Measurements from ENCODE around the gene ASAP2. TPM values are rescaled to one million over a fixed set of nuclear protein-coding genes. Genes with fewer than 3 reads are reported as not detected.

ASAP2 gene
- polyA plus RNA-seq, 1 donor from 2014 or later, result 41.0 TPM

DNA sequence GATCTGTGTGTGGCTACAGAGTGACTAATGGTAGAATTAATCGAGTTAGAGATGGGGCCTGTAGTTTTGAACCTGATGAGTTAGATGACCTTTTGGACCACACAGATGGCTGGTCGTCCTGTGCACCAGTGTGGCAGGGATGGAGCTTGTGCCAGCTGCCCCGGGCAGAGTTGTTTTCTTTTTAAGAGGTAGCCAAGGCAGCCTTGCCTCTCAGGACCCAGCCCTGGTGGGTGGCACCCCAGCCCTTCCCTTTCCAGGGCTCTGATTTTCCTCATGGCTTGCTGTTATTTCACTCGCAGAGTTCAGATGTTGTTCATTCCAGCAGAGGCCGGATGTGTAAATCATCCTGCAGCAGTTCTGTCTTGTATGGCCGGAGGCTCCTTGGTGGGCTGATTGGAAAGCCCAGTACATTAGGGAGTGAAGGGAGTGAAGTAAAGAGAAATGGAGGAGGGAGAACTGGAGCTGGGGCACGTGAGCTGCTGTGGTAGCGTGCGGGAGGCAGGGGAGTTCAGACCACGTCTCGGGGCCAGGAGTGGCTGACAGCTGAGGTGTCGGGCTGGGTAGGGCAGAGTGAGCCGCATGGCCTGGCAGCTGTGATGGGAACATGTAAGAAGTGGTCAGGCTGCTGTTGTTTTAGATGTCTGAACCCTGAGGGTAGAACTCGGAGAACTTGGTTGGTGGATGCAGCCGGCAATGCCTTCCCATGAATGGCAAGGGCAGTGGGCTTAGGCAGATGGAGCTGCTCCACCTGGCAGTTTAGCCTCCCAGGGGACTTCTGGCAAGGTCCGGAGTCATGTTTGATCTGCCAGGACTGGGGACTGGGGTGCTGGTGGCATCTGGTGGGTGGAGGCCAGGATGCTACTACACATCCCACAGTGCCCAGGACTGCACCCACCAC, 28.8 kb downstream of the ASAP2 start (continued):
- TF ChIP-seq, protein P1, sequence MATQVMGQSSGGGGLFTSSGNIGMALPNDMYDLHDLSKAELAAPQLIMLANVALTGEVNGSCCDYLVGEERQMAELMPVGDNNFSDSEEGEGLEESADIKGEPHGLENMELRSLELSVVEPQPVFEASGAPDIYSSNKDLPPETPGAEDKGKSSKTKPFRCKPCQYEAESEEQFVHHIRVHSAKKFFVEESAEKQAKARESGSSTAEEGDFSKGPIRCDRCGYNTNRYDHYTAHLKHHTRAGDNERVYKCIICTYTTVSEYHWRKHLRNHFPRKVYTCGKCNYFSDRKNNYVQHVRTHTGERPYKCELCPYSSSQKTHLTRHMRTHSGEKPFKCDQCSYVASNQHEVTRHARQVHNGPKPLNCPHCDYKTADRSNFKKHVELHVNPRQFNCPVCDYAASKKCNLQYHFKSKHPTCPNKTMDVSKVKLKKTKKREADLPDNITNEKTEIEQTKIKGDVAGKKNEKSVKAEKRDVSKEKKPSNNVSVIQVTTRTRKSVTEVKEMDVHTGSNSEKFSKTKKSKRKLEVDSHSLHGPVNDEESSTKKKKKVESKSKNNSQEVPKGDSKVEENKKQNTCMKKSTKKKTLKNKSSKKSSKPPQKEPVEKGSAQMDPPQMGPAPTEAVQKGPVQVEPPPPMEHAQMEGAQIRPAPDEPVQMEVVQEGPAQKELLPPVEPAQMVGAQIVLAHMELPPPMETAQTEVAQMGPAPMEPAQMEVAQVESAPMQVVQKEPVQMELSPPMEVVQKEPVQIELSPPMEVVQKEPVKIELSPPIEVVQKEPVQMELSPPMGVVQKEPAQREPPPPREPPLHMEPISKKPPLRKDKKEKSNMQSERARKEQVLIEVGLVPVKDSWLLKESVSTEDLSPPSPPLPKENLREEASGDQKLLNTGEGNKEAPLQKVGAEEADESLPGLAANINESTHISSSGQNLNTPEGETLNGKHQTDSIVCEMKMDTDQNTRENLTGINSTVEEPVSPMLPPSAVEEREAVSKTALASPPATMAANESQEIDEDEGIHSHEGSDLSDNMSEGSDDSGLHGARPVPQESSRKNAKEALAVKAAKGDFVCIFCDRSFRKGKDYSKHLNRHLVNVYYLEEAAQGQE (IDR thresholded peaks at IDR 0.05; ENCODE audit: borderline replicate concordance), result no peak
- no peak for TF ChIP-seq EZH2 (IDR thresholded peaks at IDR 0.05; ENCODE audit: borderline replicate concordance, insufficient read depth, low read length, poor library complexity, severe bottlenecking)

DNA sequence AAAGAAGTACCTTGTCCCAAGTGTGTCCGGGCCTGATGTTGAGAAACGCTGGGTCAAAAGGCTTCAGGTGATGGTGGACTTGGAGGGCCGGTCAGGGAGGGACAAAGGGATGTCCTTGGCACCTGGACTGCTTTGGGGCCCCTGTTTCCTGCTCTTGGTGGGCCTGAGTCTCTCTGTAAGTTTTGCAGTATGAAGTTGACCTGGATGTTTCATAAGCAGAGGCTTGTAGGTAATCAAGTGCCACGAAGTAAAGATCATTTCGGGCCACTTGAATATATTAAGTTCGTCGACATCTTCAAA, 29.4 kb downstream of the ASAP2 start:
- Histone ChIP-seq H3K27me3 (ENCODE audit: insufficient read depth, low read depth, low read length) (no peaks in the 10 kb centered on the region), H3K36me3 (ENCODE audit: insufficient read depth, low read length) (no peaks in the 10 kb centered on the region), H3K9me2 (ENCODE audit: insufficient read depth, low read length) (no peaks in the 10 kb centered on the region), H3K4me3 (ENCODE audit: low read length) (no peak overlapping the region), H3K79me2 (replicated peaks; ENCODE audit: insufficient read depth, low read length) (peaks cover 86% of the 10 kb centered on the region), H3K27ac (ENCODE audit: low read length) (no peak overlapping the region), H3K9me3 (ENCODE audit: low read length) (no peaks in the 10 kb centered on the region), H3K4me2 (ENCODE audit: low read length) (no peak overlapping the region), H3F3A (ENCODE audit: insufficient read depth, low read length, poor library complexity, severe bottlenecking) (no peaks in the 10 kb centered on the region), H3K9ac (ENCODE audit: low read length) (no peak overlapping the region), H4K20me1 (ENCODE audit: insufficient read depth) (no peaks in the 10 kb centered on the region), H2AFZ (ENCODE audit: low read depth, low read length) (no peak overlapping the region)
- TF ChIP-seq POLR2AphosphoS5 (IDR thresholded peaks at IDR 0.05), result no peak
- TF ChIP-seq, protein P1 (IDR thresholded peaks at IDR 0.05; ENCODE audit: borderline replicate concordance), result no peak
- TF ChIP-seq, protein P2, sequence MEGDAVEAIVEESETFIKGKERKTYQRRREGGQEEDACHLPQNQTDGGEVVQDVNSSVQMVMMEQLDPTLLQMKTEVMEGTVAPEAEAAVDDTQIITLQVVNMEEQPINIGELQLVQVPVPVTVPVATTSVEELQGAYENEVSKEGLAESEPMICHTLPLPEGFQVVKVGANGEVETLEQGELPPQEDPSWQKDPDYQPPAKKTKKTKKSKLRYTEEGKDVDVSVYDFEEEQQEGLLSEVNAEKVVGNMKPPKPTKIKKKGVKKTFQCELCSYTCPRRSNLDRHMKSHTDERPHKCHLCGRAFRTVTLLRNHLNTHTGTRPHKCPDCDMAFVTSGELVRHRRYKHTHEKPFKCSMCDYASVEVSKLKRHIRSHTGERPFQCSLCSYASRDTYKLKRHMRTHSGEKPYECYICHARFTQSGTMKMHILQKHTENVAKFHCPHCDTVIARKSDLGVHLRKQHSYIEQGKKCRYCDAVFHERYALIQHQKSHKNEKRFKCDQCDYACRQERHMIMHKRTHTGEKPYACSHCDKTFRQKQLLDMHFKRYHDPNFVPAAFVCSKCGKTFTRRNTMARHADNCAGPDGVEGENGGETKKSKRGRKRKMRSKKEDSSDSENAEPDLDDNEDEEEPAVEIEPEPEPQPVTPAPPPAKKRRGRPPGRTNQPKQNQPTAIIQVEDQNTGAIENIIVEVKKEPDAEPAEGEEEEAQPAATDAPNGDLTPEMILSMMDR (IDR thresholded peaks at IDR 0.05; ENCODE audit: poor library complexity, severe bottlenecking), result no peak

DNA sequence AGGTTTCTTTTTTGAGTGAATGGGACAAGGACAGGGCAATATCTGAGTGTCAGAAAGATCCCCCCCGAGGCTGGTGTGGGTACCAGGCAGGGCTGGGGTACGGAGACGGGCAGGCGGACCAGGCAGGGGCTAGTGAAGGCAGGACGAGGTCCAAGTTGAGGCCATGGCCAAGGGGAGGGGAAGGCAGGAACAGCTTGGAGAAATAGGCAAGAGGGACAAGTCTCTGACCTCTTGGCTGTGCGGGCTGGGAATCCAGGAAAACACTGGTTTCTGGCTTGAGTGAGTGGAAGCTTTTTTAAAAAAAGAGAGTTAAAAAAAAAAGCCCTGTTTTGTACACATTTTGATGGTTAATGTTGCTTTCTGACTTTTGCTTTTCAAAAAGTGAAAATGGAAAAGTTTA, 30.3 kb downstream of the ASAP2 start:
- Histone ChIP-seq H3K9ac (ENCODE audit: low read length) (no peak overlapping the region), H3K36me3 (ENCODE audit: insufficient read depth, low read length) (no peaks in the 10 kb centered on the region), H3K79me2 (replicated peaks; ENCODE audit: insufficient read depth, low read length) (peaks cover 83% of the 10 kb centered on the region), H3K9me3 (ENCODE audit: low read length) (no peaks in the 10 kb centered on the region), H3K27ac (ENCODE audit: low read length) (no peak overlapping the region), H3K9me2 (ENCODE audit: insufficient read depth, low read length) (no peaks in the 10 kb centered on the region), H3K4me2 (ENCODE audit: low read length) (no peak overlapping the region), H3K4me3 (ENCODE audit: low read length) (no peak overlapping the region), H4K20me1 (ENCODE audit: insufficient read depth) (no peaks in the 10 kb centered on the region), H2AFZ (ENCODE audit: low read depth, low read length) (no peak overlapping the region), H3F3A (ENCODE audit: insufficient read depth, low read length, poor library complexity, severe bottlenecking) (no peaks in the 10 kb centered on the region), H3K27me3 (ENCODE audit: insufficient read depth, low read depth, low read length) (no peaks in the 10 kb centered on the region)
- no peak for TF ChIP-seq MXI1 (conservative IDR thresholded peaks at IDR 0.05; ENCODE audit: poor library complexity, severe bottlenecking)
- no peak for TF ChIP-seq SMC3 (conservative IDR thresholded peaks at IDR 0.05; ENCODE audit: poor library complexity)
- TF ChIP-seq TAF1 (IDR thresholded peaks at IDR 0.05; ENCODE audit: low read depth), result no peak
- TF ChIP-seq, protein P1 (IDR thresholded peaks at IDR 0.05; ENCODE audit: borderline replicate concordance), result no peak
- TF ChIP-seq RAD21 (conservative IDR thresholded peaks at IDR 0.05), result no peak
- no peak for TF ChIP-seq POLR2AphosphoS5 (IDR thresholded peaks at IDR 0.05)
- TF ChIP-seq EZH2 (IDR thresholded peaks at IDR 0.05; ENCODE audit: borderline replicate concordance, insufficient read depth, low read length, poor library complexity, severe bottlenecking), result no peak
- TF ChIP-seq EP300 (conservative IDR thresholded peaks at IDR 0.05; ENCODE audit: poor library complexity, severe bottlenecking), result no peak
